ENCODE data around the gene ADGRF3. TPM values are rescaled to one million over a fixed set of nuclear protein-coding genes. Genes with fewer than 3 reads are reported as not detected.

Gene ADGRF3
- total and polyA plus RNA-seq, 2 of the 8 experiments (the other 6 are each of a cell fraction or from before 2014, with no cell fraction given): 0.54 to 0.69 TPM

DNA sequence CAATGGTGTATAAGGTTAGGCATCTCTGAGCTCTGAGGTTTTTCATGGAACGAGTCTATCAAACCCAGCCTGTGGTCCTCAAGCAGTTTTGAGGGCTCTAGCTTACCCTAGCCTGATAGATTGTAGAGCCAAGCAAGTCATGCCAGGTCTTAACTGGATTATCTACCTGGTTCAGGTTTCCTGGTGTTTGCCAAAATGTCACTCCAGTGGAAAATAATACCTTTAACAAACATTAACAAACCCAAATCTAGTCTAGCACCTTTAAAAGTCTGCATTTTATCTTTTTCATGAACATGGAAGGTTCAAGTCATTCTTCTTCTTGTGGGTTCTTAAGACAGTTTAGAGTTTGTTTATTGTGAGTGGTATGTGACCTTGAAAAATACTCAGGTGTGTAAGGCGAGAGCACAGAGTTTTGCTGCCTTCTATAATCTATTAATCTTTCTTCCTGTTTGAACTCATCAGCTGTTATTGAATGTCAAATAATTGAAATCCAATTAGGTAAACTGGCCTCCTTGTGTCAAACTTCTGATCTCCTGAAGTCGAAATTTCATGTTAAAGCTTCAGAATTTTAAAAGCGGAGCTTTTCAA is 13.4 kb upstream of the ADGRF3 start (continued):
- TF ChIP-seq, protein P1, sequence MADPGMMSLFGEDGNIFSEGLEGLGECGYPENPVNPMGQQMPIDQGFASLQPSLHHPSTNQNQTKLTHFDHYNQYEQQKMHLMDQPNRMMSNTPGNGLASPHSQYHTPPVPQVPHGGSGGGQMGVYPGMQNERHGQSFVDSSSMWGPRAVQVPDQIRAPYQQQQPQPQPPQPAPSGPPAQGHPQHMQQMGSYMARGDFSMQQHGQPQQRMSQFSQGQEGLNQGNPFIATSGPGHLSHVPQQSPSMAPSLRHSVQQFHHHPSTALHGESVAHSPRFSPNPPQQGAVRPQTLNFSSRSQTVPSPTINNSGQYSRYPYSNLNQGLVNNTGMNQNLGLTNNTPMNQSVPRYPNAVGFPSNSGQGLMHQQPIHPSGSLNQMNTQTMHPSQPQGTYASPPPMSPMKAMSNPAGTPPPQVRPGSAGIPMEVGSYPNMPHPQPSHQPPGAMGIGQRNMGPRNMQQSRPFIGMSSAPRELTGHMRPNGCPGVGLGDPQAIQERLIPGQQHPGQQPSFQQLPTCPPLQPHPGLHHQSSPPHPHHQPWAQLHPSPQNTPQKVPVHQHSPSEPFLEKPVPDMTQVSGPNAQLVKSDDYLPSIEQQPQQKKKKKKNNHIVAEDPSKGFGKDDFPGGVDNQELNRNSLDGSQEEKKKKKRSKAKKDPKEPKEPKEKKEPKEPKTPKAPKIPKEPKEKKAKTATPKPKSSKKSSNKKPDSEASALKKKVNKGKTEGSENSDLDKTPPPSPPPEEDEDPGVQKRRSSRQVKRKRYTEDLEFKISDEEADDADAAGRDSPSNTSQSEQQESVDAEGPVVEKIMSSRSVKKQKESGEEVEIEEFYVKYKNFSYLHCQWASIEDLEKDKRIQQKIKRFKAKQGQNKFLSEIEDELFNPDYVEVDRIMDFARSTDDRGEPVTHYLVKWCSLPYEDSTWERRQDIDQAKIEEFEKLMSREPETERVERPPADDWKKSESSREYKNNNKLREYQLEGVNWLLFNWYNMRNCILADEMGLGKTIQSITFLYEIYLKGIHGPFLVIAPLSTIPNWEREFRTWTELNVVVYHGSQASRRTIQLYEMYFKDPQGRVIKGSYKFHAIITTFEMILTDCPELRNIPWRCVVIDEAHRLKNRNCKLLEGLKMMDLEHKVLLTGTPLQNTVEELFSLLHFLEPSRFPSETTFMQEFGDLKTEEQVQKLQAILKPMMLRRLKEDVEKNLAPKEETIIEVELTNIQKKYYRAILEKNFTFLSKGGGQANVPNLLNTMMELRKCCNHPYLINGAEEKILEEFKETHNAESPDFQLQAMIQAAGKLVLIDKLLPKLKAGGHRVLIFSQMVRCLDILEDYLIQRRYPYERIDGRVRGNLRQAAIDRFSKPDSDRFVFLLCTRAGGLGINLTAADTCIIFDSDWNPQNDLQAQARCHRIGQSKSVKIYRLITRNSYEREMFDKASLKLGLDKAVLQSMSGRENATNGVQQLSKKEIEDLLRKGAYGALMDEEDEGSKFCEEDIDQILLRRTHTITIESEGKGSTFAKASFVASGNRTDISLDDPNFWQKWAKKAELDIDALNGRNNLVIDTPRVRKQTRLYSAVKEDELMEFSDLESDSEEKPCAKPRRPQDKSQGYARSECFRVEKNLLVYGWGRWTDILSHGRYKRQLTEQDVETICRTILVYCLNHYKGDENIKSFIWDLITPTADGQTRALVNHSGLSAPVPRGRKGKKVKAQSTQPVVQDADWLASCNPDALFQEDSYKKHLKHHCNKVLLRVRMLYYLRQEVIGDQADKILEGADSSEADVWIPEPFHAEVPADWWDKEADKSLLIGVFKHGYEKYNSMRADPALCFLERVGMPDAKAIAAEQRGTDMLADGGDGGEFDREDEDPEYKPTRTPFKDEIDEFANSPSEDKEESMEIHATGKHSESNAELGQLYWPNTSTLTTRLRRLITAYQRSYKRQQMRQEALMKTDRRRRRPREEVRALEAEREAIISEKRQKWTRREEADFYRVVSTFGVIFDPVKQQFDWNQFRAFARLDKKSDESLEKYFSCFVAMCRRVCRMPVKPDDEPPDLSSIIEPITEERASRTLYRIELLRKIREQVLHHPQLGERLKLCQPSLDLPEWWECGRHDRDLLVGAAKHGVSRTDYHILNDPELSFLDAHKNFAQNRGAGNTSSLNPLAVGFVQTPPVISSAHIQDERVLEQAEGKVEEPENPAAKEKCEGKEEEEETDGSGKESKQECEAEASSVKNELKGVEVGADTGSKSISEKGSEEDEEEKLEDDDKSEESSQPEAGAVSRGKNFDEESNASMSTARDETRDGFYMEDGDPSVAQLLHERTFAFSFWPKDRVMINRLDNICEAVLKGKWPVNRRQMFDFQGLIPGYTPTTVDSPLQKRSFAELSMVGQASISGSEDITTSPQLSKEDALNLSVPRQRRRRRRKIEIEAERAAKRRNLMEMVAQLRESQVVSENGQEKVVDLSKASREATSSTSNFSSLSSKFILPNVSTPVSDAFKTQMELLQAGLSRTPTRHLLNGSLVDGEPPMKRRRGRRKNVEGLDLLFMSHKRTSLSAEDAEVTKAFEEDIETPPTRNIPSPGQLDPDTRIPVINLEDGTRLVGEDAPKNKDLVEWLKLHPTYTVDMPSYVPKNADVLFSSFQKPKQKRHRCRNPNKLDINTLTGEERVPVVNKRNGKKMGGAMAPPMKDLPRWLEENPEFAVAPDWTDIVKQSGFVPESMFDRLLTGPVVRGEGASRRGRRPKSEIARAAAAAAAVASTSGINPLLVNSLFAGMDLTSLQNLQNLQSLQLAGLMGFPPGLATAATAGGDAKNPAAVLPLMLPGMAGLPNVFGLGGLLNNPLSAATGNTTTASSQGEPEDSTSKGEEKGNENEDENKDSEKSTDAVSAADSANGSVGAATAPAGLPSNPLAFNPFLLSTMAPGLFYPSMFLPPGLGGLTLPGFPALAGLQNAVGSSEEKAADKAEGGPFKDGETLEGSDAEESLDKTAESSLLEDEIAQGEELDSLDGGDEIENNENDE (IDR thresholded peaks at IDR 0.05; ENCODE audit: insufficient replicate concordance, low read length): no peak
- TF ChIP-seq CTBP2 (IDR thresholded peaks at IDR 0.05; ENCODE audit: borderline replicate concordance, insufficient read depth, insufficient read length, low read length) (no peak), TBP (IDR thresholded peaks at IDR 0.05; ENCODE audit: low read depth, low read length) (no peak), E2F6 (IDR thresholded peaks at IDR 0.05) (no peak), EP300 (IDR thresholded peaks at IDR 0.05; ENCODE audit: borderline replicate concordance in 1 of 2, low read depth in 2 of 2, low read length in 2 of 2) (no peak), EGR1 (IDR thresholded peaks at IDR 0.05; ENCODE audit: borderline replicate concordance, low read depth, low read length) (no peak), TAF7 (optimal IDR thresholded peaks at IDR 0.05; ENCODE audit: borderline replicate concordance, low read depth, low read length) (no peak), SP2 (IDR thresholded peaks at IDR 0.05; ENCODE audit: low read length) (no peak), CREB1 (IDR thresholded peaks at IDR 0.05) (no peak), SP4 (IDR thresholded peaks at IDR 0.05; ENCODE audit: low read length) (no peak), CHD1 (IDR thresholded peaks at IDR 0.05; ENCODE audit: low read depth, low read length) (no peak)
